ENCODE results near the gene TMEM202.
"Not testable (repeated sequence)": the region's sequence is repeated elsewhere in the genome, so short reads cannot be mapped to it uniquely, and the experiment has no call there.

The TMEM202 gene

GRCh38 chr15:72404356-72404755 lies 6.3 kb downstream of the TMEM202 start:
- no peak for DNase-seq (ENCODE audit: low spot score)

- no peak for DNase-seq (ENCODE audit: low spot score)
These were observed 6.7 kb downstream of the TMEM202 start for GRCh38 chr15:72404841-72405240.

GRCh38 chr15:72406936-72407335 lies 8.8 kb downstream of the TMEM202 start:
- no peak for DNase-seq (ENCODE audit: low spot score)

- DNase-seq (ENCODE audit: low spot score): no peak
These were observed 13.0 kb downstream of the TMEM202 start for GRCh38 chr15:72411111-72411510.

GRCh38 chr15:72411544-72411943 lies 13.4 kb downstream of the TMEM202 start:
- DNase-seq (ENCODE audit: low spot score): no peak

- DNase-seq (ENCODE audit: low spot score): not testable (repeated sequence)
These were observed 15.2 kb downstream of the TMEM202 start for GRCh38 chr15:72413337-72413736.

GRCh38 chr15:72415304-72415703 lies 17.2 kb downstream of the TMEM202 start:
- no peak for DNase-seq (ENCODE audit: low spot score)

GRCh38 chr15:72419768-72420167 lies 21.7 kb downstream of the TMEM202 start:
- DNase-seq (ENCODE audit: low spot score): not testable (repeated sequence)

GRCh38 chr15:72420576-72420975 lies 22.5 kb downstream of the TMEM202 start:
- no peak for DNase-seq (ENCODE audit: low spot score)

GRCh38 chr15:72421484-72421883 lies 23.4 kb downstream of the TMEM202 start:
- DNase-seq (ENCODE audit: low spot score): no peak

- no peak for DNase-seq (ENCODE audit: low spot score)
These were observed 25.2 kb downstream of the TMEM202 start for GRCh38 chr15:72423256-72423655.

- DNase-seq (ENCODE audit: low spot score): no peak
These were observed 28.6 kb downstream of the TMEM202 start for GRCh38 chr15:72426753-72427152.

GRCh38 chr15:72437650-72438316 lies 39.7 kb downstream of the TMEM202 start:
- DNase-seq (ENCODE audit: low spot score): no peak

- not testable (repeated sequence) for DNase-seq (ENCODE audit: low spot score)
These were observed 44.7 kb downstream of the TMEM202 start for GRCh38 chr15:72442848-72443247.

GRCh38 chr15:72445426-72445825 lies 47.3 kb downstream of the TMEM202 start:
- no peak for DNase-seq (ENCODE audit: low spot score)

- no peak for DNase-seq (ENCODE audit: low spot score)
These were observed 52.7 kb downstream of the TMEM202 start for GRCh38 chr15:72450805-72451204.

- no peak for DNase-seq (ENCODE audit: low spot score)
These were observed 53.1 kb downstream of the TMEM202 start for GRCh38 chr15:72451224-72451623.

- DNase-seq (ENCODE audit: low spot score): no peak
These were observed 58.6 kb downstream of the TMEM202 start for GRCh38 chr15:72456684-72457083.

Measured in Ammon's horn (tissue), 1 donor.